Measurements from ENCODE around the gene IGF2BP2. TPM values are rescaled to one million over a fixed set of nuclear protein-coding genes. Genes with fewer than 3 reads are reported as not detected.
A peak's percentile ranks its signal among the peaks of the same experiment; 100 is the strongest.

The IGF2BP2 gene
- total and polyA plus RNA-seq, 2 of the 13 experiments (the other 11 are each of a cell fraction or from before 2014, with no cell fraction given) = 6.5 to 46.0 TPM

GRCh38 chr3:185824051-185825005 lies 514 bp downstream of the IGF2BP2 start (continued):
- no peak for TF ChIP-seq NONO (IDR thresholded peaks at IDR 0.05)
- peak; percentile 49; the same call in 1 of the 2 replicates for TF ChIP-seq NONO (CRISPR knock-in tag; conservative IDR thresholded peaks at IDR 0.05)
- 0 out of 2 replicates have a peak, but pooled peaks have one; percentile 42 for TF ChIP-seq EEA1 (CRISPR knock-in tag; IDR thresholded peaks at IDR 0.05; ENCODE audit: borderline replicate concordance)
- no peak for TF ChIP-seq PREB (CRISPR knock-in tag; IDR thresholded peaks at IDR 0.05)
- TF ChIP-seq KLF16 (CRISPR knock-in tag; IDR thresholded peaks at IDR 0.05) = peak in 1 of 2 experiments; percentile 53; a peak in 1 of 4 replicates
- 0 out of 2 replicates have a peak, but pooled peaks have one; percentile 9 for TF ChIP-seq FOXK1 (CRISPR knock-in tag; IDR thresholded peaks at IDR 0.05; ENCODE audit: borderline replicate concordance, low read depth)
- peak; percentile 38; the same call in 1 of the 2 replicates for TF ChIP-seq ZBED4 (CRISPR knock-in tag; IDR thresholded peaks at IDR 0.05; ENCODE audit: borderline replicate concordance)
- TF ChIP-seq ZNF740 (CRISPR knock-in tag; IDR thresholded peaks at IDR 0.05) = peak; percentile 84
- TF ChIP-seq ZNF235 (CRISPR knock-in tag; IDR thresholded peaks at IDR 0.05; ENCODE audit: borderline replicate concordance) = 0 out of 2 replicates have a peak, but pooled peaks have one; percentile 51
- no peak for TF ChIP-seq ZNF773 (CRISPR knock-in tag; IDR thresholded peaks at IDR 0.05; ENCODE audit: borderline replicate concordance)
- TF ChIP-seq POLR2A (IDR thresholded peaks at IDR 0.05; ENCODE audit: insufficient read depth in 1 of 2, low read depth in 2 of 2, low read length in 2 of 2) = peak; percentile 51 to 81
- peak; percentile 71 for TF ChIP-seq KMT2A (CRISPR knock-in tag; IDR thresholded peaks at IDR 0.05)
- TF ChIP-seq ZNF317 (CRISPR knock-in tag; IDR thresholded peaks at IDR 0.05) = 0 out of 2 replicates have a peak, but pooled peaks have one; percentile 55
- no peak for TF ChIP-seq ZFP82 (CRISPR knock-in tag; IDR thresholded peaks at IDR 0.05; ENCODE audit: borderline replicate concordance)
- TF ChIP-seq IRF2 (CRISPR knock-in tag; IDR thresholded peaks at IDR 0.05) = peak; percentile 10; the same call in 1 of the 2 replicates
- 0 out of 2 replicates have a peak, but pooled peaks have one; percentile 25 for TF ChIP-seq HDAC1 (CRISPR knock-in tag; IDR thresholded peaks at IDR 0.05)
- TF ChIP-seq KDM2A (CRISPR knock-in tag; IDR thresholded peaks at IDR 0.05; ENCODE audit: borderline replicate concordance, low read depth) = peak; percentile 69
- TF ChIP-seq NFKB2 (CRISPR knock-in tag; IDR thresholded peaks at IDR 0.05; ENCODE audit: borderline replicate concordance) = peak; percentile 68; the same call in 1 of the 2 replicates
- TF ChIP-seq ZNF281 (CRISPR knock-in tag; IDR thresholded peaks at IDR 0.05; ENCODE audit: borderline replicate concordance) = peak; percentile 95
- TF ChIP-seq KDM5B (CRISPR knock-in tag; IDR thresholded peaks at IDR 0.05; ENCODE audit: borderline replicate concordance) = peak; percentile 47; the same call in 1 of the 2 replicates
